Measurements from ENCODE around the gene MPC1.

DNA sequence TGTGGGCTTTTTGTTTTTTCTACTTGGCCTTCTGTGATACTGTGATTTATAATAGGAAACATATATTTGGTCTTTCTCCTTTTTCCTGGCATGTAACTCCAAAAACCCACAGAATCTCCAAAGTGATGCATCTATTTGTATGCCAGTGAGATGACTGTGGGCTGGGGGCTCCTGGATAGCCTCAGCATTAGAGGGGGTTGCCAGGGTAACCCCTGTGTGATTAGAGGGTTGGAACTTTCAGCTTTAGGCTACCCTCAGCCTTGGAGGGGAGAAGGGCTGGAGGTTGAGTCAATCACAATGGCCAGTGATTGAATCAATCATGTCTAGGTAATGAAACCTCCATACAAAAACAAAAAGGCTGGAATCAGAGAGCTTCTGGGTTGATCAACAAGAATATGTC is 29.8 kb downstream of the MPC1 start:
- TF ChIP-seq POLR2AphosphoS5 (IDR thresholded peaks at IDR 0.05) (no peak), EP300 (IDR thresholded peaks at IDR 0.05) (no peak), POLR2A (IDR thresholded peaks at IDR 0.05) (no peak)
- TF ChIP-seq, protein P1, sequence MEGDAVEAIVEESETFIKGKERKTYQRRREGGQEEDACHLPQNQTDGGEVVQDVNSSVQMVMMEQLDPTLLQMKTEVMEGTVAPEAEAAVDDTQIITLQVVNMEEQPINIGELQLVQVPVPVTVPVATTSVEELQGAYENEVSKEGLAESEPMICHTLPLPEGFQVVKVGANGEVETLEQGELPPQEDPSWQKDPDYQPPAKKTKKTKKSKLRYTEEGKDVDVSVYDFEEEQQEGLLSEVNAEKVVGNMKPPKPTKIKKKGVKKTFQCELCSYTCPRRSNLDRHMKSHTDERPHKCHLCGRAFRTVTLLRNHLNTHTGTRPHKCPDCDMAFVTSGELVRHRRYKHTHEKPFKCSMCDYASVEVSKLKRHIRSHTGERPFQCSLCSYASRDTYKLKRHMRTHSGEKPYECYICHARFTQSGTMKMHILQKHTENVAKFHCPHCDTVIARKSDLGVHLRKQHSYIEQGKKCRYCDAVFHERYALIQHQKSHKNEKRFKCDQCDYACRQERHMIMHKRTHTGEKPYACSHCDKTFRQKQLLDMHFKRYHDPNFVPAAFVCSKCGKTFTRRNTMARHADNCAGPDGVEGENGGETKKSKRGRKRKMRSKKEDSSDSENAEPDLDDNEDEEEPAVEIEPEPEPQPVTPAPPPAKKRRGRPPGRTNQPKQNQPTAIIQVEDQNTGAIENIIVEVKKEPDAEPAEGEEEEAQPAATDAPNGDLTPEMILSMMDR (IDR thresholded peaks at IDR 0.05), result no peak
